H1 (cell line): Measurements from ENCODE around the gene BIRC5. TPM values are rescaled to one million over a fixed set of nuclear protein-coding genes. Genes with fewer than 3 reads are reported as not detected.

Source experiments
- CTCF ChIA-PET: fragments of 300-600 bp; sonication (Branson Sonifier 250); formaldehyde crosslinking; loops from one replicate; lab custom pipeline; 2021; ENCODE audit not compliant: partially characterized antibody; lab: Charles Lee
- POLR2A ChIA-PET: fragments of 300-600 bp; sonication (Branson Sonifier 250); formaldehyde crosslinking; loops from one replicate; lab custom pipeline; 2021; ENCODE audit warnings: inconsistent platforms; ENCODE audit not compliant: partially characterized antibody; lab: Charles Lee
- DNase-seq, 2 experiments: peaks; one replicate each; pipeline versions ENCODE4 v3.0.0 to v3.0.0-alpha.2; 2010 to 2022; ENCODE audit warnings: low spot score in 2 of 2, low read depth in 1 of 2, mixed read lengths in 1 of 2
- FAIRE-seq: peaks from 2 replicates; lab custom pipeline; 2011; peaks lifted over from hg19 to GRCh38; lab: Jason Lieb, UNC
- H2AFZ ChIP-seq: 2 replicates; pipeline ENCODE4 v1.8.1; 2012; ENCODE audit warnings: low read length, inconsistent platforms
- H2AK5ac ChIP-seq: 2 replicates; pipeline ENCODE4 v1.6.1; 2013; ENCODE audit warnings: low read depth, low read length
- H2BK120ac ChIP-seq: replicated peaks from 2 replicates; pipeline ENCODE3; 2013; ENCODE audit warnings: low read depth, low read length, inconsistent platforms
- H2BK12ac ChIP-seq: 2 replicates; pipeline ENCODE4 v1.6.1; 2013; ENCODE audit warnings: low read depth, low read length
- H2BK15ac ChIP-seq: 2 replicates; pipeline ENCODE4 v1.6.1; 2013; ENCODE audit warnings: low read length
- H2BK20ac ChIP-seq: 2 replicates; pipeline ENCODE4 v1.6.1; 2013; ENCODE audit warnings: low read length
- H2BK5ac ChIP-seq: 2 replicates; pipeline ENCODE4 v1.6.1; 2013; ENCODE audit warnings: low read depth, low read length
- H3K14ac ChIP-seq: 2 replicates; pipeline ENCODE4 v1.6.1; 2013; ENCODE audit warnings: inconsistent platforms; ENCODE audit not compliant: insufficient read length
- H3K18ac ChIP-seq: 2 replicates; pipeline ENCODE4 v1.6.1; 2013; ENCODE audit warnings: low read length; ENCODE audit errors: extremely low read depth
- H3K23ac ChIP-seq: 2 replicates; pipeline ENCODE4 v1.6.1; 2013; ENCODE audit warnings: inconsistent platforms; ENCODE audit not compliant: insufficient read length
- H3K23me2 ChIP-seq: 2 replicates; pipeline ENCODE4 v1.6.1; 2013; ENCODE audit warnings: low read depth, low read length
- H3K27ac ChIP-seq: 2 replicates; pipeline ENCODE4 v1.6.1; 2011; ENCODE audit warnings: low read depth, low read length, inconsistent platforms
- H3K27me3 ChIP-seq, 4 experiments: replicated peaks in 1 of 4; 1 replicate in 1 of 4; 2 replicates in 3 of 4; pipeline versions ENCODE4 v1.6.1 to v1.8.1; 2011 to 2013; ENCODE audit warnings: low read length in 3 of 4, mild to moderate bottlenecking in 3 of 4, inconsistent platforms in 2 of 4, mixed read lengths in 2 of 4, moderate library complexity in 1 of 4; ENCODE audit not compliant: control insufficient read depth in 3 of 4, insufficient read depth in 3 of 4; ENCODE audit errors: extremely low read depth in 1 of 4
- H3K36me3 ChIP-seq, 4 experiments: 2 replicates each; pipeline versions ENCODE4 v1.6.1 to v1.8.1; 2011 to 2013; ENCODE audit warnings: mild to moderate bottlenecking in 4 of 4, low read length in 3 of 4, moderate library complexity in 2 of 4, control low read depth in 1 of 4, inconsistent platforms in 1 of 4; ENCODE audit not compliant: insufficient read depth in 4 of 4, control insufficient read depth in 2 of 4
- H3K4ac ChIP-seq: replicated peaks from 2 replicates; pipeline ENCODE3; 2013; ENCODE audit warnings: low read length, low read depth, mixed read lengths, inconsistent platforms; ENCODE audit not compliant: insufficient read length
- H3K4me1 ChIP-seq, 4 experiments: replicated peaks in 1 of 4; 1 replicate in 1 of 4; 2 replicates in 3 of 4; pipeline versions ENCODE4 v1.6.1 to v1.8.1; 2011 to 2013; ENCODE audit warnings: low read length in 3 of 4, inconsistent platforms in 2 of 4, mixed read lengths in 1 of 4; ENCODE audit not compliant: insufficient read depth in 4 of 4, control insufficient read depth in 3 of 4
- H3K4me2 ChIP-seq, 2 experiments: 2 replicates each; pipeline versions ENCODE4 v1.6.1 to v1.8.1; 2011 to 2013; ENCODE audit warnings: low read depth in 2 of 2, low read length in 2 of 2, control low read depth in 1 of 2, inconsistent platforms in 1 of 2, mild to moderate bottlenecking in 1 of 2; ENCODE audit not compliant: insufficient read depth in 1 of 2
- H3K4me3 ChIP-seq, 4 experiments: fragments of 200-600, 300-600 bp in 1 of 4; sonication (generic), shearing (Covaris generic), sonication (Bioruptor Twin) in 1 of 4; 2 replicates each; pipeline versions ENCODE4 v1.5.1 to v1.8.1; 2011 to 2016; ENCODE audit warnings: low read length in 4 of 4, low read depth in 3 of 4, control low read depth in 2 of 4, inconsistent platforms in 2 of 4, mild to moderate bottlenecking in 2 of 4, mixed read lengths in 1 of 4, moderate library complexity in 1 of 4; ENCODE audit not compliant: insufficient read depth in 2 of 4; ENCODE audit errors: extremely low read depth in 1 of 4
- H3K56ac ChIP-seq: replicated peaks from 2 replicates; pipeline ENCODE3; 2013; ENCODE audit warnings: low read depth, mild to moderate bottlenecking, mixed read lengths, low read length, inconsistent platforms; ENCODE audit not compliant: insufficient read length
- H3K79me1 ChIP-seq: 2 replicates; pipeline ENCODE4 v1.6.1; 2013; ENCODE audit warnings: low read depth, low read length, control low read depth
- H3K79me2 ChIP-seq, 2 experiments: 2 replicates each; pipeline versions ENCODE4 v1.6.1 to v1.8.1; 2012 to 2013; ENCODE audit warnings: low read length in 2 of 2, mild to moderate bottlenecking in 2 of 2, inconsistent platforms in 1 of 2; ENCODE audit not compliant: insufficient read depth in 2 of 2, control insufficient read depth in 1 of 2
- H3K9ac ChIP-seq, 4 experiments: replicated peaks in 1 of 4; 1 replicate in 1 of 4; 2 replicates in 3 of 4; pipeline versions ENCODE4 v1.6.1 to v1.8.1; 2011 to 2013; ENCODE audit warnings: low read depth in 3 of 4, low read length in 3 of 4, control low read depth in 2 of 4, mild to moderate bottlenecking in 2 of 4, moderate library complexity in 2 of 4, inconsistent platforms in 1 of 4; ENCODE audit errors: extremely low read depth in 1 of 4
- H3K9me3 ChIP-seq, 2 experiments: 2 replicates each; pipeline versions ENCODE4 v1.6.1 to v1.8.1; 2012 to 2013; ENCODE audit warnings: mild to moderate bottlenecking in 2 of 2, moderate library complexity in 2 of 2, control low read depth in 1 of 2, inconsistent platforms in 1 of 2, low read depth in 1 of 2, low read length in 1 of 2, mixed read lengths in 1 of 2; ENCODE audit not compliant: insufficient read depth in 2 of 2
- H4K20me1 ChIP-seq, 2 experiments: replicated peaks in 1 of 2; 2 replicates each; pipeline versions ENCODE3 to v1.8.1; 2011 to 2013; ENCODE audit warnings: inconsistent platforms in 2 of 2, low read length in 2 of 2, mild to moderate bottlenecking in 1 of 2; ENCODE audit not compliant: insufficient read depth in 2 of 2, control insufficient read depth in 1 of 2
- H4K5ac ChIP-seq: 2 replicates; pipeline ENCODE4 v1.6.1; 2013; ENCODE audit warnings: low read length, low read depth, mixed read lengths, inconsistent platforms; ENCODE audit not compliant: insufficient read length
- H4K8ac ChIP-seq: 2 replicates; pipeline ENCODE4 v1.8.0; 2013; ENCODE audit warnings: mild to moderate bottlenecking, moderate library complexity, low read length, inconsistent platforms; ENCODE audit not compliant: insufficient read depth; ENCODE audit errors: extremely low read depth
- H4K91ac ChIP-seq: replicated peaks from 2 replicates; pipeline ENCODE3; 2013; ENCODE audit warnings: low read length, mixed read lengths, inconsistent platforms; ENCODE audit not compliant: insufficient read length
- CTCF ChIP-seq, 3 experiments: IDR thresholded peaks; 1 replicate in 2 of 3; 2 replicates in 1 of 3; pipeline versions ENCODE4 v1.5.1 to v1.6.1; 2011; ENCODE audit warnings: low read length in 3 of 3, mild to moderate bottlenecking in 3 of 3, inconsistent platforms in 2 of 3, low read depth in 1 of 3, moderate library complexity in 1 of 3; ENCODE audit not compliant: insufficient read depth in 1 of 3; ENCODE audit errors: control extremely low read depth in 1 of 3
- WGBS, 2 experiments: shearing (Covaris generic) in 1 of 2; methylation state at CpG; one replicate each; pipeline versions ENCODE4 v1.1.6 to v1.1.7; 2013 to 2015; ENCODE audit warnings: low lambda C conversion rate in 2 of 2, mixed read lengths in 2 of 2, inconsistent platforms in 1 of 2, low coverage in 1 of 2, missing lambda C conversion rate in 1 of 2; ENCODE audit not compliant: insufficient replicate concordance in 2 of 2, insufficient coverage in 1 of 2, insufficient read length in 1 of 2; ENCODE audit errors: extremely low coverage in 1 of 2, missing lambda C conversion rate in 1 of 2; 5-methylcytosine and 5-hydroxymethylcytosine counted together
- polyA plus RNA-seq, 7 experiments: library from polyadenylated mRNA; depleted of rRNA in 3 of 7; stranded (reverse) in 5 of 7; unstranded in 2 of 7; fragments of >200 nt in 5 of 7; fragments of 200-250 nt in 2 of 7; gene quantifications; 1 replicate in 5 of 7; 2 replicates in 1 of 7; 4 replicates in 1 of 7; pipeline versions ENCODE4 v1.2.1 to v1.2.3, GENCODE V29; 2011 to 2013; ENCODE audit warnings: missing spikeins in 2 of 7, mixed read lengths in 2 of 7
- total RNA-seq: library from RNA; stranded (reverse); fragmentation: NEBNext Ultra II Directional; extraction: Animal tissue kit (Norgen Biotek cat#: 25700); gene quantifications from 2 replicates; pipeline ENCODE4 v1.2.1, GENCODE V29; 2021

BIRC5 gene
- total and polyA plus RNA-seq, 2 of the 8 experiments (the other 6 are each of a cell fraction or from before 2014, with no cell fraction given), result 42.2 to 108 TPM

GRCh38 chr17:78202666-78203065 is 11.4 kb upstream of the BIRC5 start:
- no peaks in the 10 kb centered on the region for H3K27me3 ChIP-seq
- no peak overlapping the region for H3K27ac ChIP-seq
- H2AK5ac ChIP-seq, result no peak overlapping the region
- no peak overlapping the region for H4K5ac ChIP-seq
- no peak overlapping the region for H2AFZ ChIP-seq
- no peak overlapping the region for H3K23ac ChIP-seq
- no peak overlapping the region for H3K56ac ChIP-seq
- no peaks in the 10 kb centered on the region for H3K23me2 ChIP-seq
- no peak for TF ChIP-seq CTCF (IDR thresholded peaks at IDR 0.05; ENCODE audit: control extremely low read depth in 1 of 3, insufficient read depth in 1 of 3, low read depth in 1 of 3, low read length in 3 of 3)
- TF ChIP-seq, all 59 proteins: peak for 0
- Histone ChIP-seq H3K4ac (no peak overlapping the region), H3K18ac (no peak overlapping the region), H3K4me1 (peaks cover 0 to 4% (median 0%) of the 10 kb centered on the region in 4 experiments; a peak in 3 of 7 replicates), H4K20me1 (peaks cover 2 to 5% of the 10 kb centered on the region in 2 experiments), H3K79me2 (no peaks in the 10 kb centered on the region; a peak in 1 of 4 replicates), H3K9me3 (no peaks in the 10 kb centered on the region), H3K14ac (no peak overlapping the region), H2BK20ac (no peak overlapping the region), H2BK120ac (no peak overlapping the region), H3K36me3 (peaks cover 0 to 19% (median 1%) of the 10 kb centered on the region in 4 experiments; a peak in 4 of 8 replicates), H2BK12ac (no peak overlapping the region), H3K9ac (no peak overlapping the region), H4K91ac (no peak overlapping the region), H3K79me1 (0 out of 2 replicates have a peak, but pooled peaks cover 3% of the 10 kb centered on the region), H3K4me3 (no peak overlapping the region), H4K8ac (no peak overlapping the region), H2BK15ac (no peak overlapping the region), H3K4me2 (no peak overlapping the region), H2BK5ac (no peak overlapping the region)
- CTCF ChIA-PET, result interaction anchor here (0.9 to 10.2 kb wide), 4 partner anchors 17 to 46 kb away, joined by 3 to 65 read pairs (median 7); partner anchors contain the start of genes AFMID and TK1
- WGBS, 2 experiments, result 100% methylated on average over 8 of the region's 8 CpGs; no CpG with 5 or more reads in 1 of the 2 experiments
- DNase-seq (no peak), FAIRE-seq (no peak)
- POLR2A ChIA-PET, result interaction anchor here (1.1 to 1.5 kb wide), 5 partner anchors 11 to 24 kb away, joined by 3 to 5 read pairs (median 5); partner anchors contain the start of genes BIRC5 and TK1
